ENCODE results near the gene ARSG.

GRCh38 chr17:68294617-68295016 lies 3.3 kb downstream of the ARSG start:
- TF ChIP-seq CTCF (IDR thresholded peaks at IDR 0.05; ENCODE audit: insufficient read depth, low read length, poor library complexity, severe bottlenecking) (no peak), EZH2phosphoT487 (conservative IDR thresholded peaks at IDR 0.05; ENCODE audit: low read length) (no peak)

Measured in SU-DHL-6 (cell line).